GM19328 (cell line): ENCODE results near the gene COL23A1.
"Not testable (repeated sequence)": the region's sequence is repeated elsewhere in the genome, so short reads cannot be mapped to it uniquely, and the experiment has no call there.

Experiments
- ATAC-seq: cut with Tn5 transposase; IDR thresholded peaks from one replicate; pipeline ENCODE4 v1.9.1; 2021; ENCODE audit warnings: mild to moderate bottlenecking, moderate library complexity; ENCODE audit not compliant: unreplicated experiment

COL23A1 gene

GRCh38 chr5:178312880-178313282 is 277.3 kb downstream of the COL23A1 start:
- no peak for ATAC-seq

DNA sequence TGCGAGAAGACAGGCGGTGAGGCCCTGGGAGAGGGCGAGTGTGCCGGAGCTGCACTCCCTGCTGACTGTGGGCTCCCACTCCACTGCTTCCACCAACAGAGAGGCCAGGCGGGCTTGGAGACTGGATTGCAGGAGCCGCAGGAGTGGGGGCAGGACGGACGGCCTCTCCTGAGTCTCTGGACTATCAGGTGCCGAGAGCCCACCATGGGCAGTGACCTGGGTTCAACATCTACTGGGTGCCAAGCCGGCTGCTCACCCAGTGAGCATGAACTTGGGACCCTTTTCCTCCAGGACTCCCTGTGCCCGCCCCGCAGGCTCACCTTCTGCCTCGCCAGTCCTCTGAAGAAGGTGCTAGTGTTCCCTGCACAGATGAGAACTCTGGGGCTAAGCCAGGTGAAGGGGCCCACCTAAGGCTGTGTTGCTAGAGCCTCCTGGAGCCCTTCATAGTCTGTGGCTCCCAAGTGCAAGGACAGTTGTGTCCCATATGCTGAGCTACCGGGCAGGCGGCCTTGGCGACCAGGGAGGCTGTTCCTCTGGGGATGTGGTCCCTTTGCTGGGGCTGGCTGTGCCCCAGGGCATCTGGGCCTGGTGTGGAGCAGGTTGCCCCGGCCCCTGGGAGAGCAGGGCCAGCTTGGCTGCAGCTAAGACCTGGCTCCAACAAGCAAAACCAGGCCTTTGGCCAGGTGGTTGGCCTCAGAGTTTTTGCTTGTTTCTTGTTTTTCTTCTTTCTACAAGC is 279.9 kb downstream of the COL23A1 start:
- no peak for ATAC-seq

- ATAC-seq, result no peak
Observed at GRCh38 chr5:178309271-178310013, 280.8 kb downstream of the COL23A1 start.

DNA sequence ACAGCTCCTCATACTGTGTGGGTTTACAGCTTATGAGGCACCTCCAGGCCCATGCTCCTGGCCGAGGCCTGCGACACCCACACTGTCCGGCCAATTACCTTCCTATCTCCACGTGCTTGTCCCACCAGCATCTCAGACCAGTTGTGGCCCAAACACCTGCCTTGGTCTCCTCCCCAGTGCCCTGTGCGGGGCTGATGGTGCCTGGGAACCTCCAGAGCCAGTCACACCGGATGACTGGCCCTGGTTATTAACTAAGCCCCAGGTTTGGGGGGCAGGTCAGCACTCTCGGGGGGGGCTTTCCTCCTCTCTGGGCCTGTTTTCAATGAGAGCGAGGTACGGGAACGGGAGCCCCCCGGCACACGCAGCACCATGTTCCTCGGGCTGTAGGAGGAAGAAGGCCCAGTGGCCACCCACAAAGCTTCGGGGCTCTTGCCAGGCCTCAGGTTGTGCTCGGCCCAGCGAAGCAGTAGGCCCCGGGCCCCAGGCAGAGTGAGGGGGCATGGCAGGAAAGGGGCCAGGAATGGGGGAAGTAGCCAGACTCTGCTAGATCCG is 281.6 kb downstream of the COL23A1 start:
- no peak for ATAC-seq

GRCh38 chr5:178307267-178308045 is 282.7 kb downstream of the COL23A1 start:
- no peak for ATAC-seq

- no peak for ATAC-seq
Observed at GRCh38 chr5:178306430-178307225, 283.6 kb downstream of the COL23A1 start.

DNA sequence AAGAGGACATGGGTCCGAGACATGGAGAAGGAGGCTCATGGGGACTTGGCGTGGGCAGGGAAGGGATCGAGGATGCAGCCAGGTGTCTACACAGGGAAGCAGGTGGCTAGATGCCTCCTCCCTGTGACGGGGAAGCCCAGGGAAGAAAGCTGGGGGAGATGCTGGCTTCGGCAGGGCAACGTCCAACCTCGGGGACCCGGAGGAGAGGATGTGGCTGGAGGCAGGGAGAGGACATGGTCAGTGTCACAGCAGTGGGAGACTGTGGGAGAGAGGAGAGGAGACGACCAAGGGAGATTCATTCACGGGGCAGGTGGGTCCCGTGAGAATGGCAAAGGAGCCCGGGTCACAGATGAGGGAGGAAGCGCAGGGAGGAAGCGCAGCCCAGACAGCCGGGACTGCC is 284.4 kb downstream of the COL23A1 start:
- no peak for ATAC-seq

GRCh38 chr5:178304761-178305645 is 285.2 kb downstream of the COL23A1 start:
- no peak for ATAC-seq

GRCh38 chr5:178304016-178304415 is 286.2 kb downstream of the COL23A1 start:
- no peak for ATAC-seq

DNA sequence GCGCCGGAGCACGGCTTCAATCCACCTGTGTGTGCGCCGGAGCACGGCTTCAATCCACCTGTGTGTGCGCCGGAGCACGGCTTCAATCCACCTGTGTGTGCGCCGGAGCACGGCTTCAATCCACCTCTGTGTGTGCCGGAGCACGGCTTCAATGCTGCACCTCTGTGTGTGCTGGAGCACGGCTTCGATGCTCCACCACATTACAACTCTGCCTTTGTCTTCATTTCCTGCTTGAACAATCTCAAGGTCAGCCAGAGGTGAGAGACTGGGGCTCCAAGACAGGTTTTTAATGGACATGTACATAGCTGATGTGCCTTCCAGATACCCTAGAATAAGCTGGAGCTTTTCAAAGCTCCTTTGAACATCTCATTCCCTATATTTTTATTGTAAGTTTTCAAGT is 287.9 kb downstream of the COL23A1 start:
- not testable (repeated sequence) for ATAC-seq

DNA sequence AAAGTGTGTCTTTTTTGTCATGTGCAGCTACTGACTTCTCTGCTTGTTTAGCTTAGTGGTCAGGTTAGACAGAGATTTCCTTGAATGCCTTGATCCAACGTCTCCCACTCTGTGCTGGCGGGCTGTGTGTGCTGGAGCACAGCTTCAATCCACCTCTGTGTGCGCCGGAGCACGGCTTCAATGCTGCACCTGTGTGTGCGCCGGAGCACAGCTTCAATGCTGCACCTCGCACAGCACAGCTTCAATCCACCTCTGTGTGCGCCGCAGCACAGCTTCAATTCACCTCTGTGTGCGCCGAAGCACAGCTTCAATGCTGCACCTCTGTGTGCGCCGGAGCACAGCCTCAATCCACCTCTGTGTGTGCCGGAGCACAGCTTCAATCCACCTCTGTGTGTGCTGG is 288.6 kb downstream of the COL23A1 start:
- ATAC-seq, result no peak

GRCh38 chr5:178298283-178298807 is 291.8 kb downstream of the COL23A1 start:
- no peak for ATAC-seq

- ATAC-seq, result no peak
Observed at GRCh38 chr5:178297751-178298150, 292.4 kb downstream of the COL23A1 start.

DNA sequence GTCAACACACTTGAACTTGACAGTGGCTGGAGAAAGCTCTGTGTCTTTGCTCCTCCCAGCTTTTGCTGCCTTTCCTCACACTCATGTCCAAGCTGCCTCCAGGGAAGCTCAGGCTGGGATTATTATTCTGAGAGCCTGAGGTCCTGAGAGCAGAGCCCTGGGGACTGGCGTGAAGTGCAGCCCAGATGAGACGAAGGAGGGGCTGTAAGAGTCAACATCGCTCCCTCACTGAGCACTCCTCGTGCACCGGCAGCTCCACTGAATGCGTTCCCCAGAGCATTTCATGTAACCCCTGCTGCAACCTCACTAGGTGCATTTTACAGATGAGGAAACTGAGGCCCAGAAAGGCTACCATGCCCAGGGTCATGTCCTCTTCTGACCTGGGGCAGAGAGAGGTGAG is 294.1 kb downstream of the COL23A1 start:
- ATAC-seq, result no peak

GRCh38 chr5:178295589-178295988 is 294.6 kb downstream of the COL23A1 start:
- ATAC-seq, result no peak

GRCh38 chr5:178293815-178294214 is 296.4 kb downstream of the COL23A1 start:
- no peak for ATAC-seq

DNA sequence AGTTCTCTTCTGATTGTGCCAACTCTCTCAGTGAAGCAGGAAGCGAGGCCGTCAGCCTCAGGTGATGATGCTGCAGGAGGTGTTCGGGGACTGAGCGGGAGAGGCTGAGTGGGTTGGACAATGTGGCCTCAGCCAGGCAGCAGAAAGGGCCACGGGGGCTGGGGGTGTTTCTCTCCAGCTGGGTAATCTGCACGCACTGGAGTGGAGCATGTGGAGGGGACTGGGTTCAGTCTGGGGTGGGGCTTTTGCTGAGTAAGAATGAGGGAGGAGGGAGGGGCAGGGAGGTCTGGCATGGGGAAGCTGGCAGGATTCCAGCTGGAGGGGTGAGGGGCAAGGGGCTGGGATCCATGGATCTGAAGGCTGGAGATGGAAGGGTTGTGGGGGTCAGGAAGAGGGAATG is 296.8 kb downstream of the COL23A1 start:
- ATAC-seq, result no peak

DNA sequence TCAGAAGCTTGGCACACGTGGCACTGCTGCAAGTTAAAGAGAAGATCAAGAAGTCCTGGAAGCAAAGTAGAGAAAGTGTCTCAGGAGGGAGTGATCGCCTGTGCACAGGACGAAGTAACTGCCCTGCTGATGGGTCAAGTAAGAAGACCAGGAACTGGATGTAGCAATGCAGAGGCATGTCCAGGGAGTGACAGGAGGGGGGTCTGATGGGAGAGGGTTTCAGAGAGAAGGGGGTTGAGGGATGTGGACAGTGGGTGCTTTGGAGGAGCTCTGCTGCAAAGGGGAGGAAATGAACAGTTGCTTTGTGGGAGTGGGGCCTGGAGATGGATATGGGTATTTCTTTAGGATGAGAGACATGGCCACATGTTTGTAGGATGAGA is 297.4 kb downstream of the COL23A1 start:
- no peak for ATAC-seq
